Measurements from ENCODE around the gene GALNT3.

The GALNT3 gene

GRCh38 chr2:165793779-165794535 lies at the start of gene GALNT3:
GALNT3 (minus strand) TSS chr2:165794247; CDS start chr2:165770700, 23,547 bp downstream.
- peak within 1 kb of the TSS; percentile 57 for H3K4me3 ChIP-seq (ENCODE audit: low read depth, low read length)
- TF ChIP-seq CTCF (IDR thresholded peaks at IDR 0.05; ENCODE audit: insufficient read depth, low read depth, low read length, missing control alignments), result no peak
- DNase-seq (ENCODE audit: low read depth), result peak; percentile 19

- no peak for DNase-seq (ENCODE audit: low read depth)
- no peak for TF ChIP-seq CTCF (IDR thresholded peaks at IDR 0.05; ENCODE audit: insufficient read depth, low read depth, low read length, missing control alignments)
- H3K4me3 ChIP-seq (ENCODE audit: low read depth, low read length), result no peak overlapping the region
Observed at GRCh38 chr2:165843351-165843750, 49.3 kb upstream of the GALNT3 start.

- no peak for DNase-seq (ENCODE audit: low read depth)
- H3K4me3 ChIP-seq (ENCODE audit: low read depth, low read length), result no peak overlapping the region
- TF ChIP-seq CTCF (IDR thresholded peaks at IDR 0.05; ENCODE audit: insufficient read depth, low read depth, low read length, missing control alignments), result no peak
Observed at GRCh38 chr2:165840333-165840958, 46.4 kb upstream of the GALNT3 start.

GRCh38 chr2:165839610-165840009 lies 45.6 kb upstream of the GALNT3 start:
- H3K4me3 ChIP-seq (ENCODE audit: low read depth, low read length), result no peak overlapping the region
- no peak for DNase-seq (ENCODE audit: low read depth)
- no peak for TF ChIP-seq CTCF (IDR thresholded peaks at IDR 0.05; ENCODE audit: insufficient read depth, low read depth, low read length, missing control alignments)

- TF ChIP-seq CTCF (IDR thresholded peaks at IDR 0.05; ENCODE audit: insufficient read depth, low read depth, low read length, missing control alignments), result no peak
- no peak overlapping the region for H3K4me3 ChIP-seq (ENCODE audit: low read depth, low read length)
- DNase-seq (ENCODE audit: low read depth), result no peak
Observed at GRCh38 chr2:165837122-165837521, 43.1 kb upstream of the GALNT3 start.

- no peak for TF ChIP-seq CTCF (IDR thresholded peaks at IDR 0.05; ENCODE audit: insufficient read depth, low read depth, low read length, missing control alignments)
- no peak overlapping the region for H3K4me3 ChIP-seq (ENCODE audit: low read depth, low read length)
- DNase-seq (ENCODE audit: low read depth), result no peak
Observed at GRCh38 chr2:165835363-165835762, 41.3 kb upstream of the GALNT3 start.
